Left ventricle myocardium superior (tissue), 1 donor: ENCODE data around the gene BCAT1. TPM values are rescaled to one million over a fixed set of nuclear protein-coding genes. Genes with fewer than 3 reads are reported as not detected.

ENCODE experiments used
- total RNA-seq: library from RNA; stranded (reverse); fragmentation: NEBNext Ultra II Directional; extraction: Animal tissue kit (Norgen Biotek cat#: 25700); gene quantifications from one replicate; pipeline ENCODE4 v1.2.1, GENCODE V29; 2021
- donor health status: DM: no; HTN: yes; CAD: no; lungs with severe emphysema.

The BCAT1 gene
- total RNA-seq, 1 donor from 2014 or later, result 4.1 TPM

Other genes starting within 250 kb of the BCAT1 start
- 0.89 TPM for gene DNAI7, start 246.1 kb upstream of the BCAT1 start, total RNA-seq
- 67.7 TPM for gene ETFRF1, start 246.1 kb upstream of the BCAT1 start, total RNA-seq